Osteoblast (primary cell): ENCODE measurements around the gene SPINT1. TPM values are rescaled to one million over a fixed set of nuclear protein-coding genes. Genes with fewer than 3 reads are reported as not detected.

Source experiments
- DNase-seq: peaks from one replicate; pipeline ENCODE4 v3.0.0; 2011; ENCODE audit warnings: low spot score, mixed read lengths; ENCODE audit not compliant: insufficient read length; ENCODE audit errors: missing footprints
- H2AFZ ChIP-seq: 2 replicates; pipeline ENCODE4 v1.6.0; 2011; ENCODE audit warnings: mild to moderate bottlenecking, low read length
- H3K27ac ChIP-seq: 2 replicates; pipeline ENCODE4 v1.5.1; 2011; ENCODE audit warnings: mild to moderate bottlenecking, low read depth, low read length, moderate library complexity
- H3K27me3 ChIP-seq: 2 replicates; pipeline ENCODE4 v1.6.0; 2012; ENCODE audit warnings: mild to moderate bottlenecking, control low read depth, inconsistent platforms, low read length, moderate library complexity; ENCODE audit not compliant: insufficient read depth
- H3K36me3 ChIP-seq: 2 replicates; pipeline ENCODE4 v1.5.1; 2011; ENCODE audit warnings: mild to moderate bottlenecking, low read length, control low read depth, moderate library complexity; ENCODE audit not compliant: insufficient read depth
- H3K4me1 ChIP-seq: 2 replicates; pipeline ENCODE4 v1.5.1; 2011; ENCODE audit warnings: mild to moderate bottlenecking, low read length, control low read depth, moderate library complexity; ENCODE audit not compliant: insufficient read depth
- H3K4me2 ChIP-seq: 2 replicates; pipeline ENCODE4 v1.6.0; 2011; ENCODE audit warnings: mild to moderate bottlenecking, low read length; ENCODE audit not compliant: insufficient read depth
- H3K4me3 ChIP-seq: fragments of 200-600 bp; sonication (generic); 3 replicates; pipeline ENCODE4 v1.5.1; 2012; ENCODE audit warnings: mild to moderate bottlenecking, low read length, inconsistent platforms; ENCODE audit not compliant: insufficient read depth
- H3K79me2 ChIP-seq: 2 replicates; pipeline ENCODE4 v1.6.0; 2012; ENCODE audit warnings: mild to moderate bottlenecking, low read length, control low read depth, inconsistent platforms; ENCODE audit not compliant: insufficient read depth
- H3K9me3 ChIP-seq: 2 replicates; pipeline ENCODE4 v1.5.1; 2011; ENCODE audit warnings: low read depth, low read length, control low read depth
- H4K20me1 ChIP-seq: 2 replicates; pipeline ENCODE4 v1.6.0; 2012; ENCODE audit warnings: mild to moderate bottlenecking, low read length, control low read depth; ENCODE audit not compliant: insufficient read depth
- total RNA-seq: library from RNA; depleted of rRNA; stranded (reverse); fragments of >200 nt; gene quantifications from 2 replicates; pipeline ENCODE4 v1.2.3, GENCODE V29; 2012
- TF ChIP-seq, protein P1 (sequence below): IDR thresholded peaks from 2 replicates; pipeline ENCODE4 v1.5.1; 2011; ENCODE audit warnings: mild to moderate bottlenecking, low read depth, low read length, moderate library complexity; ENCODE audit errors: extremely low read depth

Gene SPINT1
- total RNA-seq, 1 donor: 0.72 TPM

DNA sequence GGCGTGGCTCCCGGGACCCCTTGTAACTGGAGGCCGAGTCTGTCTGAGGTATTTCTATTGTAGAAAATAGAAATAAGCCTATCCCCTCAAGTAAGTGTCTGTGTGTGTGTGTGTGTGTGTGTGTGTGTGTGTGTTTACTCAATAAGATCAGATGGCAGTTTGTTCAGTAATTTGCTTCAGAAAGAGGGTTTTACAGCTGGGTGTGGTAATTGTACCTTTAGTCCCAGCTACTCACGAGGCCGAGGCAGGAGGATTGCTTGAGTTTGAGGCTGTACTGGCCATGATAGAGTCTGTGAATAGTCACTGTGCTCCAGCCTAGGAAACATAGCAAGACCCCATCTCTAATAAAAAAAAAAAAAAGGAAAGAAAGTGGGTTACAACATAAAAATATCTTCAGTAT is 8.7 kb downstream of the SPINT1 start:
- TF ChIP-seq, protein P1, sequence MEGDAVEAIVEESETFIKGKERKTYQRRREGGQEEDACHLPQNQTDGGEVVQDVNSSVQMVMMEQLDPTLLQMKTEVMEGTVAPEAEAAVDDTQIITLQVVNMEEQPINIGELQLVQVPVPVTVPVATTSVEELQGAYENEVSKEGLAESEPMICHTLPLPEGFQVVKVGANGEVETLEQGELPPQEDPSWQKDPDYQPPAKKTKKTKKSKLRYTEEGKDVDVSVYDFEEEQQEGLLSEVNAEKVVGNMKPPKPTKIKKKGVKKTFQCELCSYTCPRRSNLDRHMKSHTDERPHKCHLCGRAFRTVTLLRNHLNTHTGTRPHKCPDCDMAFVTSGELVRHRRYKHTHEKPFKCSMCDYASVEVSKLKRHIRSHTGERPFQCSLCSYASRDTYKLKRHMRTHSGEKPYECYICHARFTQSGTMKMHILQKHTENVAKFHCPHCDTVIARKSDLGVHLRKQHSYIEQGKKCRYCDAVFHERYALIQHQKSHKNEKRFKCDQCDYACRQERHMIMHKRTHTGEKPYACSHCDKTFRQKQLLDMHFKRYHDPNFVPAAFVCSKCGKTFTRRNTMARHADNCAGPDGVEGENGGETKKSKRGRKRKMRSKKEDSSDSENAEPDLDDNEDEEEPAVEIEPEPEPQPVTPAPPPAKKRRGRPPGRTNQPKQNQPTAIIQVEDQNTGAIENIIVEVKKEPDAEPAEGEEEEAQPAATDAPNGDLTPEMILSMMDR: no peak
- no peak overlapping the region for H3K4me2 ChIP-seq
- no peaks in the 10 kb centered on the region for H3K4me1 ChIP-seq

DNA sequence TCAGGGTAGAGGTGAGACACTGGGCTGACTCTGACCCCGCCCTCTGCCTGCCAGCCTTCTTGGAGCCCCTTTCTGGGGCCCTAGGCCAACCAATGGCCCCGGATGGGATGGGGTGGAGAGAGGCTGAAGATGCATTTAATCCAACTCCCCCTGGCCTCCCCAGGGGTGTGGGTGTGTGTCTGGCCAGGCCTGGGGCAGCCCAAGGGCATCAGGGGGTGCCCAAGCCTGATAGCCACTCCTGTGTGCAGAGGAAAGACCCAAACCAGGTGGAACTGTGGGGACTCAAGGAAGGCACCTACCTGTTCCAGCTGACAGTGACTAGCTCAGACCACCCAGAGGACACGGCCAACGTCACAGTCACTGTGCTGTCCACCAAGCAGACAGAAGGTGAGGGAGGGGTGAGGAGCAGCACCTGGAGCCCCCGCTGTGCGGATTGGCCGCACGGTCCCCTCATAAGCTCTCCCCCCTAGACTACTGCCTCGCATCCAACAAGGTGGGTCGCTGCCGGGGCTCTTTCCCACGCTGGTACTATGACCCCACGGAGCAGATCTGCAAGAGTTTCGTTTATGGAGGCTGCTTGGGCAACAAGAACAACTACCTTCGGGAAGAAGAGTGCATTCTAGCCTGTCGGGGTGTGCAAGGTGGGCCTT is 9.5 kb downstream of the SPINT1 start:
- no peaks in the 10 kb centered on the region for H3K79me2 ChIP-seq
- peak; percentile 66 for DNase-seq
- TF ChIP-seq, protein P1: no peak

More for the DNA sequence above, 8.7 kb downstream of the SPINT1 start:
- Histone ChIP-seq H3K79me2 (no peaks in the 10 kb centered on the region), H3K36me3 (no peaks in the 10 kb centered on the region), H2AFZ (no peak overlapping the region), H3K4me3 (no peak overlapping the region), H4K20me1 (no peaks in the 10 kb centered on the region), H3K9me3 (no peaks in the 10 kb centered on the region), H3K27ac (no peak overlapping the region), H3K27me3 (peaks cover 3% of the 10 kb centered on the region)
- peak; percentile 45 for DNase-seq

DNA sequence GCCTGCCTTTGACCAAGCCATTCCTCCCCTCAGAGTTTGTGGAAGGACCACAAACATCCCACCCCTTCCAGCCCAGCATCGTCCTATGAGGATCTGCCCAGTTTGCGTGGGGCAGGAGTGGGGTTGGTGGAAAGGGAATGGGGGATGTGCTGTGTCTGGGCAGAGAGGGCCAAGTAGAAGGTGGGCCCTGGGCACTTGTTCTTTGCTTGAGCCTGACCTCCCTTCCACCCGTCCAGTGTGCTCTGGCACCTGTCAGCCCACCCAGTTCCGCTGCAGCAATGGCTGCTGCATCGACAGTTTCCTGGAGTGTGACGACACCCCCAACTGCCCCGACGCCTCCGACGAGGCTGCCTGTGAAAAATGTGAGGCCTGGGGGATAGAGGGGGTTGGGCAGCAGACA is 10.3 kb downstream of the SPINT1 start:
- TF ChIP-seq, protein P1: no peak
- no peak overlapping the region for H3K4me2 ChIP-seq
- DNase-seq: peak; percentile 38
- no peaks in the 10 kb centered on the region for H3K36me3 ChIP-seq
- no peak overlapping the region for H3K27ac ChIP-seq
- no peaks in the 10 kb centered on the region for H3K4me1 ChIP-seq
- no peak overlapping the region for H2AFZ ChIP-seq
- no peaks in the 10 kb centered on the region for H3K27me3 ChIP-seq
- H4K20me1 ChIP-seq: no peaks in the 10 kb centered on the region
- H3K9me3 ChIP-seq: no peaks in the 10 kb centered on the region
- no peaks in the 10 kb centered on the region for H3K79me2 ChIP-seq
- no peak overlapping the region for H3K4me3 ChIP-seq

More for the DNA sequence above, 9.5 kb downstream of the SPINT1 start:
- no peak overlapping the region for H2AFZ ChIP-seq
- no peak overlapping the region for H3K4me3 ChIP-seq
- H3K36me3 ChIP-seq: no peaks in the 10 kb centered on the region
- no peak overlapping the region for H3K4me2 ChIP-seq
- no peaks in the 10 kb centered on the region for H3K9me3 ChIP-seq
- no peaks in the 10 kb centered on the region for H3K4me1 ChIP-seq
- no peaks in the 10 kb centered on the region for H3K27me3 ChIP-seq
- no peak overlapping the region for H3K27ac ChIP-seq
- H4K20me1 ChIP-seq: no peaks in the 10 kb centered on the region

DNA sequence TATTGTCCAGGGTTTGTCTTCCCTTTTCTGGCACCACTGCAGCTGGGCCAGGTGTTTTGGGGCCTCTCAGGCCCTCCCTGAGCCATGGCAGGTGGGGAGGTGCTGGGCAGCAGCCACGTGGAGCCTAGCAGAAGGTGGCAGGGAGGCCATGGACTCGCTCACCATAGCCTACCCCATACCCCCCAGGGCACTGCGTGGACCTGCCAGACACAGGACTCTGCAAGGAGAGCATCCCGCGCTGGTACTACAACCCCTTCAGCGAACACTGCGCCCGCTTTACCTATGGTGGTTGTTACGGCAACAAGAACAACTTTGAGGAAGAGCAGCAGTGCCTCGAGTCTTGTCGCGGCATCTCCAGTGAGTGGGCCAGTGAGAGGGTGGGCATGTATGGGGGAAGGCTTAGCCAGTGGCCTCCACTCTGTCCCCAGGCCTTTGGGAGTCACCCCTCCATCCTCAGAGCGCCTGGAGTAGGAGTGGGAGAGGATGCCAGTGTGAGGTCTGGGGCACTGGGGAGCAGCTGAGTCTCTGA is 11.9 kb downstream of the SPINT1 start:
- H2AFZ ChIP-seq: no peak overlapping the region
- TF ChIP-seq, protein P1: no peak
- no peak overlapping the region for H3K27ac ChIP-seq
- H4K20me1 ChIP-seq: no peaks in the 10 kb centered on the region
- H3K4me3 ChIP-seq: no peak overlapping the region
- peak; percentile 21 for DNase-seq
- H3K4me1 ChIP-seq: no peaks in the 10 kb centered on the region
- H3K27me3 ChIP-seq: no peaks in the 10 kb centered on the region
- no peaks in the 10 kb centered on the region for H3K9me3 ChIP-seq
- H3K36me3 ChIP-seq: no peaks in the 10 kb centered on the region
- no peaks in the 10 kb centered on the region for H3K79me2 ChIP-seq
- no peak overlapping the region for H3K4me2 ChIP-seq
